GM23338 (cell line): ENCODE measurements around the gene KRTAP2-2.
"Not testable (repeated sequence)": the region's sequence is repeated elsewhere in the genome, so short reads cannot be mapped to it uniquely, and the experiment has no call there.

Source experiments
- CREB1 ChIP-seq: fragments of 250-450 bp; sonication (Bioruptor Pico); IDR thresholded peaks from 2 replicates; pipeline ENCODE4 v1.5.0; 2020; ENCODE audit warnings: low read depth, mild to moderate bottlenecking, moderate library complexity
- CTCF ChIP-seq, 2 experiments: fragments of 200-600 bp in 1 of 2; sonication (generic) in 1 of 2; conservative IDR thresholded peaks; 2 replicates each; pipeline versions ENCODE4 v1.5.1 to v1.6.1; 2016 to 2017; ENCODE audit warnings: antibody characterized with exemption in 2 of 2, low read depth in 2 of 2, mild to moderate bottlenecking in 2 of 2, moderate library complexity in 1 of 2
- ETS1 ChIP-seq: IDR thresholded peaks from 2 replicates; pipeline ENCODE4 v1.6.1; 2016; ENCODE audit warnings: antibody characterized with exemption

- not testable (repeated sequence) for TF ChIP-seq CTCF (conservative IDR thresholded peaks at IDR 0.05; ENCODE audit: low read depth in 2 of 2); ETS1; CREB1
Observed at GRCh38 chr17:41065016-41065689, 10.1 kb upstream of the KRTAP2-2 start.
